ENCODE data around the gene CPSF4L. TPM values are rescaled to one million over a fixed set of nuclear protein-coding genes. Genes with fewer than 3 reads are reported as not detected.

The CPSF4L gene
- total and polyA plus RNA-seq, 2 of the 13 experiments (the other 11 are each of a cell fraction or from before 2014, with no cell fraction given) = 0.73 to 1.6 TPM

DNA sequence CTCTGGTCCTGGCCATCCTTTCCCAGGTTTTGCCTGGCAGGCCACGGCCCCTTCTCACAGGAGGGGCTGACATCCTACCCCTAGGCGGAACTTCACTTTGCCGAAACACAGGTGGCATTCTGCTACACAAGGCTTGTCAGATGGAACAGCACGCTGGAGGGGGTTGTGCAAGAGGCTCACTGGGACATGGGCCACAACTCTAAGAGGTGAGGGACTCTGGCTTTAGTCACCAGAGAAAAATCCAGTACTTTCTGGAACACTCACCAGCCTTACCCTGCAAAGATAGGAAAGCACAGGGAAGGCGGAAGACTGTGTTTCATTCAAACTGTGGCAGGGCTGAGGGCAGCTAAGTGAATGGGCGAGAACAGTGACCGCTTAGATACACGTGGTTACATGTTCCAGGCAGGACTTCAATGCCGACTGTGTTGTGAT is 31.8 kb upstream of the CPSF4L start (continued):
- TF ChIP-seq ZNF687 (CRISPR knock-in tag; IDR thresholded peaks at IDR 0.05) (peak; percentile 55), ARID4A (CRISPR knock-in tag; IDR thresholded peaks at IDR 0.05; ENCODE audit: borderline replicate concordance) (no peak), CEBPB (IDR thresholded peaks at IDR 0.05; ENCODE audit: borderline replicate concordance, low read depth, low read length) (peak; percentile 84), STAT5B (CRISPR knock-in tag; IDR thresholded peaks at IDR 0.05) (no peak), GFI1 (CRISPR knock-in tag; IDR thresholded peaks at IDR 0.05; ENCODE audit: borderline replicate concordance) (no peak), FOSL2 (CRISPR knock-in tag; IDR thresholded peaks at IDR 0.05) (0 out of 2 replicates have a peak, but pooled peaks have one; percentile 19), ZNF761 (CRISPR knock-in tag; conservative IDR thresholded peaks at IDR 0.05) (no peak), THAP9 (CRISPR knock-in tag; IDR thresholded peaks at IDR 0.05; ENCODE audit: borderline replicate concordance) (no peak), KAT8 (CRISPR knock-in tag; IDR thresholded peaks at IDR 0.05) (no peak), ZNF564 (CRISPR knock-in tag; IDR thresholded peaks at IDR 0.05) (no peak), FOXK2 (IDR thresholded peaks at IDR 0.05) (no peak)
- TF ChIP-seq, protein P1, sequence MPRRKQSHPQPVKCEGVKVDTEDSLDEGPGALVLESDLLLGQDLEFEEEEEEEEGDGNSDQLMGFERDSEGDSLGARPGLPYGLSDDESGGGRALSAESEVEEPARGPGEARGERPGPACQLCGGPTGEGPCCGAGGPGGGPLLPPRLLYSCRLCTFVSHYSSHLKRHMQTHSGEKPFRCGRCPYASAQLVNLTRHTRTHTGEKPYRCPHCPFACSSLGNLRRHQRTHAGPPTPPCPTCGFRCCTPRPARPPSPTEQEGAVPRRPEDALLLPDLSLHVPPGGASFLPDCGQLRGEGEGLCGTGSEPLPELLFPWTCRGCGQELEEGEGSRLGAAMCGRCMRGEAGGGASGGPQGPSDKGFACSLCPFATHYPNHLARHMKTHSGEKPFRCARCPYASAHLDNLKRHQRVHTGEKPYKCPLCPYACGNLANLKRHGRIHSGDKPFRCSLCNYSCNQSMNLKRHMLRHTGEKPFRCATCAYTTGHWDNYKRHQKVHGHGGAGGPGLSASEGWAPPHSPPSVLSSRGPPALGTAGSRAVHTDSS (CRISPR knock-in tag; conservative IDR thresholded peaks at IDR 0.05) = no peak
- TF ChIP-seq, protein P2, sequence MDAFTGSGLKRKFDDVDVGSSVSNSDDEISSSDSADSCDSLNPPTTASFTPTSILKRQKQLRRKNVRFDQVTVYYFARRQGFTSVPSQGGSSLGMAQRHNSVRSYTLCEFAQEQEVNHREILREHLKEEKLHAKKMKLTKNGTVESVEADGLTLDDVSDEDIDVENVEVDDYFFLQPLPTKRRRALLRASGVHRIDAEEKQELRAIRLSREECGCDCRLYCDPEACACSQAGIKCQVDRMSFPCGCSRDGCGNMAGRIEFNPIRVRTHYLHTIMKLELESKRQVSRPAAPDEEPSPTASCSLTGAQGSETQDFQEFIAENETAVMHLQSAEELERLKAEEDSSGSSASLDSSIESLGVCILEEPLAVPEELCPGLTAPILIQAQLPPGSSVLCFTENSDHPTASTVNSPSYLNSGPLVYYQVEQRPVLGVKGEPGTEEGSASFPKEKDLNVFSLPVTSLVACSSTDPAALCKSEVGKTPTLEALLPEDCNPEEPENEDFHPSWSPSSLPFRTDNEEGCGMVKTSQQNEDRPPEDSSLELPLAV (CRISPR knock-in tag; conservative IDR thresholded peaks at IDR 0.05; ENCODE audit: low read depth) = no peak
- TF ChIP-seq, protein P3, sequence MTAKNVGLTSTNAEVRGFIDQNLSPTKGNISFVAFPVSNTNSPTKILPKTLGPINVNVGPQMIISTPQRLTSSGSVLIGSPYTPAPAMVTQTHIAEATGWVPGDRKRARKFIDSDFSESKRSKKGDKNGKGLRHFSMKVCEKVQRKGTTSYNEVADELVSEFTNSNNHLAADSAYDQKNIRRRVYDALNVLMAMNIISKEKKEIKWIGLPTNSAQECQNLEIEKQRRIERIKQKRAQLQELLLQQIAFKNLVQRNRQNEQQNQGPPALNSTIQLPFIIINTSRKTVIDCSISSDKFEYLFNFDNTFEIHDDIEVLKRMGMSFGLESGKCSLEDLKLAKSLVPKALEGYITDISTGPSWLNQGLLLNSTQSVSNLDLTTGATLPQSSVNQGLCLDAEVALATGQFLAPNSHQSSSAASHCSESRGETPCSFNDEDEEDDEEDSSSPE (CRISPR knock-in tag; IDR thresholded peaks at IDR 0.05) = no peak

Data from HepG2 (cell line).